Cardiac muscle cell (in vitro differentiated cells and primary cell): Measurements from ENCODE around the gene TMTC2. TPM values are rescaled to one million over a fixed set of nuclear protein-coding genes. Genes with fewer than 3 reads are reported as not detected.
A peak's percentile ranks its signal among the peaks of the same experiment; 100 is the strongest.

ENCODE experiments used
- DNase-seq, 2 donors: peaks; one replicate each; pipeline versions ENCODE4 v3.0.0 to v3.0.0-alpha.2; 2010 to 2017; ENCODE audit warnings: low read depth in 1 of 2, low spot score in 1 of 2
- H3K27ac ChIP-seq: fragments of 200-600 bp; sonication (generic); 2 replicates; pipeline ENCODE4 v1.5.1; 2016
- H3K27me3 ChIP-seq: fragments of 200-600 bp; sonication (generic); 2 replicates; pipeline ENCODE4 v1.6.0; 2016; ENCODE audit warnings: control low read depth
- H3K36me3 ChIP-seq: fragments of 200-600 bp; sonication (generic); 2 replicates; pipeline ENCODE4 v1.5.1; 2016; ENCODE audit warnings: control low read depth
- H3K4me1 ChIP-seq: fragments of 200-600 bp; sonication (generic); 2 replicates; pipeline ENCODE4 v1.8.1; 2017; ENCODE audit warnings: low read depth, mild to moderate bottlenecking, mixed run types
- H3K4me3 ChIP-seq: fragments of 200-600 bp; sonication (generic); 2 replicates; pipeline ENCODE4 v1.5.1; 2016; ENCODE audit warnings: mild to moderate bottlenecking
- H3K9me3 ChIP-seq: fragments of 200-600 bp; sonication (generic); 2 replicates; pipeline ENCODE4 v1.5.1; 2017; ENCODE audit warnings: low read depth, mild to moderate bottlenecking, control low read depth
- CTCF ChIP-seq: IDR thresholded peaks from 2 replicates; pipeline ENCODE4 v1.5.1; 2012; ENCODE audit warnings: low read depth, mild to moderate bottlenecking, low read length
- polyA plus RNA-seq: library from polyadenylated mRNA; unstranded; fragments of >200 nt; fragmentation: Nextera tagmentation; extraction: Ambion mirVana; gene quantifications from 2 replicates; pipeline ENCODE4 v1.2.1, GENCODE V29; 2016
- total RNA-seq: library from RNA; depleted of rRNA; stranded (reverse); fragments of >200 nt; gene quantifications from 2 replicates; pipeline ENCODE4 v1.2.3, GENCODE V29; 2016

The TMTC2 gene
- total and polyA plus RNA-seq, 2 experiments from 2014 or later = 0.89 to 10.8 TPM

- H3K4me1 ChIP-seq = no peaks in the 10 kb centered on the region
- H3K36me3 ChIP-seq = no peaks in the 10 kb centered on the region
- no peaks in the 10 kb centered on the region for H3K9me3 ChIP-seq
- DNase-seq = peak in 1 of 2 donors; percentile 13
- no peak overlapping the region for H3K4me3 ChIP-seq
- no peak overlapping the region for H3K27ac ChIP-seq
- H3K27me3 ChIP-seq = peaks cover 10% of the 10 kb centered on the region
- no peak for TF ChIP-seq CTCF
These were observed 355.9 kb downstream of the TMTC2 start for GRCh38 chr12:83042441-83043200.

- no peak for TF ChIP-seq CTCF
- Histone ChIP-seq H3K27ac (no peak overlapping the region), H3K9me3 (no peaks in the 10 kb centered on the region), H3K27me3 (peaks cover 10% of the 10 kb centered on the region), H3K4me3 (no peak overlapping the region), H3K4me1 (no peaks in the 10 kb centered on the region), H3K36me3 (no peaks in the 10 kb centered on the region)
- DNase-seq = no peak
These were observed 358.0 kb downstream of the TMTC2 start for GRCh38 chr12:83044736-83045135.

- H3K9me3 ChIP-seq = no peaks in the 10 kb centered on the region
- no peaks in the 10 kb centered on the region for H3K36me3 ChIP-seq
- H3K4me3 ChIP-seq = no peak overlapping the region
- no peaks in the 10 kb centered on the region for H3K4me1 ChIP-seq
- H3K27ac ChIP-seq = no peak overlapping the region
- DNase-seq = no peak
- peaks cover 10% of the 10 kb centered on the region for H3K27me3 ChIP-seq
- TF ChIP-seq CTCF = no peak
These were observed 359.3 kb downstream of the TMTC2 start for GRCh38 chr12:83046019-83046418.

- no peak for TF ChIP-seq CTCF
- Histone ChIP-seq H3K36me3 (no peaks in the 10 kb centered on the region), H3K4me1 (peaks cover 21% of the 10 kb centered on the region), H3K4me3 (no peak overlapping the region), H3K27ac (no peak overlapping the region), H3K9me3 (no peaks in the 10 kb centered on the region), H3K27me3 (peaks cover 6% of the 10 kb centered on the region)
- no peak for DNase-seq
These were observed 362.6 kb downstream of the TMTC2 start for GRCh38 chr12:83049306-83049705.

GRCh38 chr12:83052890-83053541 lies 366.3 kb downstream of the TMTC2 start:
- H3K27me3 ChIP-seq = peaks cover 16% of the 10 kb centered on the region
- TF ChIP-seq CTCF = no peak

More at GRCh38 chr12:83052890-83053541, 366.3 kb downstream of the TMTC2 start:
- DNase-seq = peak in 1 of 2 donors; percentile 73
- Histone ChIP-seq H3K9me3 (no peaks in the 10 kb centered on the region), H3K4me1 (peaks cover 21% of the 10 kb centered on the region), H3K4me3 (no peak overlapping the region), H3K27ac (no peak overlapping the region), H3K36me3 (no peaks in the 10 kb centered on the region)
